Stomach (tissue), 4 donors: Measurements from ENCODE around the gene RTCA.

Source experiments
- EP300 ChIP-seq: sonication (generic); formaldehyde crosslinking; IDR thresholded peaks from one replicate; pipeline ENCODE4 v1.6.1; 2017; ENCODE audit warnings: antibody characterized with exemption
- POLR2A ChIP-seq, 4 donors: fragments of 450-650 bp; IDR thresholded peaks; one replicate each; pipeline ENCODE4 v1.6.1; 2016; ENCODE audit warnings: antibody characterized with exemption in 4 of 4, control low read depth in 2 of 4, mild to moderate bottlenecking in 1 of 4, moderate library complexity in 1 of 4
- POLR2AphosphoS5 ChIP-seq, 3 donors: sonication (generic); formaldehyde crosslinking; IDR thresholded peaks; one replicate each; pipeline ENCODE4 v1.6.1; 2016; ENCODE audit warnings: antibody characterized with exemption in 3 of 3
- TF ChIP-seq, protein P1 (sequence below), 7 experiments: fragments of 450-650 bp in 4 of 7; fragments of 200-600 bp in 3 of 7; sonication (generic) in 3 of 7; IDR thresholded peaks; one replicate each; pipeline ENCODE4 v1.5.1; 2016 to 2019; ENCODE audit warnings: antibody characterized with exemption in 7 of 7, control low read depth in 2 of 7, mild to moderate bottlenecking in 1 of 7

DNA sequence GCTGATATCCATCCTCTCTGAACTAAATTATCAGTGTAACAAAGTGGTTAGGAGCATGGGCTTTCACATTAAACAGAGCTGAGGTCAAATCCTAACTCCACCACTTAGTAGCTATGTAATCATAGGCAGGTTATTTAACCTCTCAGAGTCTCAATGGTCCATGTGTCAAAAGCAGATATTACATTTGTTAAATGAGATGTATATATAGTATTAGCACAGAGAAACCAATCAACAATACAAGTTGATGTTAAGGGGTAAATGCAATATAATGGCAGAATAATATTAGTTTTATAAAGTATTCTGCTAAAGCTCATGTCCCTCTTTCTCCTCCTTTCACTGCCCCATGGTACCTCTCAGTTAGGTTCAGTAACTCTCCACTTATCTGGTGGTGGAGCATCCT is 43.6 kb upstream of the RTCA start:
- TF ChIP-seq, protein P1, sequence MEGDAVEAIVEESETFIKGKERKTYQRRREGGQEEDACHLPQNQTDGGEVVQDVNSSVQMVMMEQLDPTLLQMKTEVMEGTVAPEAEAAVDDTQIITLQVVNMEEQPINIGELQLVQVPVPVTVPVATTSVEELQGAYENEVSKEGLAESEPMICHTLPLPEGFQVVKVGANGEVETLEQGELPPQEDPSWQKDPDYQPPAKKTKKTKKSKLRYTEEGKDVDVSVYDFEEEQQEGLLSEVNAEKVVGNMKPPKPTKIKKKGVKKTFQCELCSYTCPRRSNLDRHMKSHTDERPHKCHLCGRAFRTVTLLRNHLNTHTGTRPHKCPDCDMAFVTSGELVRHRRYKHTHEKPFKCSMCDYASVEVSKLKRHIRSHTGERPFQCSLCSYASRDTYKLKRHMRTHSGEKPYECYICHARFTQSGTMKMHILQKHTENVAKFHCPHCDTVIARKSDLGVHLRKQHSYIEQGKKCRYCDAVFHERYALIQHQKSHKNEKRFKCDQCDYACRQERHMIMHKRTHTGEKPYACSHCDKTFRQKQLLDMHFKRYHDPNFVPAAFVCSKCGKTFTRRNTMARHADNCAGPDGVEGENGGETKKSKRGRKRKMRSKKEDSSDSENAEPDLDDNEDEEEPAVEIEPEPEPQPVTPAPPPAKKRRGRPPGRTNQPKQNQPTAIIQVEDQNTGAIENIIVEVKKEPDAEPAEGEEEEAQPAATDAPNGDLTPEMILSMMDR (IDR thresholded peaks at IDR 0.05): no peak
- no peak for TF ChIP-seq POLR2AphosphoS5 (IDR thresholded peaks at IDR 0.05)
- no peak for TF ChIP-seq EP300
- no peak for TF ChIP-seq POLR2A (IDR thresholded peaks at IDR 0.05)
